ENCODE data around the gene TMEM108.

The TMEM108 gene

DNA sequence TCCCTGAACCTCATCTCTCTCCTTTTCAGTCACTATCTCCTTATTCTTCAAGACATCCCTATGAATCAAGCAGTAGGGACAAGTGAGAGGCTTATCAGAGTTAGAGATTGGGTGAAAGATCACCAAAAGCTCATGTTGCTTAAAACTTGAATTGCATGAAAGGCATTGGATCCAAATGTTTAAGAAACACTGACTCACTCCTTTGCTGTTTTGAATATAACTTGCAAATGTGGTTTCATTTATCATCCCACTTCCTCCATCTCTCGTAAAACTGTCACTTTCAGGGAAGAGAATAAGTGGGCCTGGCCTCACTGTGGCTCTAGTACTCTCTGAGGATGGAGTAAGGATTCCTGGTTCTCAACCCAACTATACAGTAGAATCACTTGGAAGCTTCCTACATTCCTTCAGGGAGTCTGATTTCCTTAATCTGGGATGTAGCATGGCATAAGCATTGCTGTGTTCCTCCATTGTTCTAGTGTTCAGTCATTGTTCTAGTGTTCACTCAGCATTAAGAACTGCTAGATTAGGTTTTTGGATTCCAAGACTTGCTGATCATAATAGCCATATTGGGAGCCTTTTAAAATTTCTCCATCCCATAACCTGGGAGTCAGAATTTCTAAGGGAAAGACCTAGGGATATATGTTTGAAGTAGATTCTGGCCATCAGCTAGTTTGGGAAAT lies 171.8 kb downstream of the TMEM108 start:
- in situ Hi-C loops (cut with MboI; ENCODE audit: low sequenced_read_pairs), result no loop called here

DNA sequence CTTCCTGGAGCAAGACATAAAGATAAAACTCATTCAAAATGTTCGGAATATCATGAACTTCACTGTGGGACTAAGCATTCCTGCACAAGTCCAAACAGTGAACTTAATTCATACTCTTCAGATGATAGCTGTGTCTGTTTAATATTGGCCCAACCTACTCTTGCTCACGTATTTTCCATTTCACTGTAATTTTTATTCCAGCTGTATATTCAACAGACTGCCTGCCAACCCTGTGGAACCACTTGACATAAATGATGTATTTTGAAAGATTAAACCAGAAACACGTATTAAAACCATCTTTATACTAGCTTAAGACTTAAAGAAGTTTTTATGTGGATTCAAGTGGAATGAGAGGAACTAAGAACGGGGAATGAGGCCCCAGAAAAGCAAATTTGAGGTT lies 172.5 kb downstream of the TMEM108 start:
- in situ Hi-C loops (cut with MboI; ENCODE audit: low sequenced_read_pairs), result no loop called here

DNA sequence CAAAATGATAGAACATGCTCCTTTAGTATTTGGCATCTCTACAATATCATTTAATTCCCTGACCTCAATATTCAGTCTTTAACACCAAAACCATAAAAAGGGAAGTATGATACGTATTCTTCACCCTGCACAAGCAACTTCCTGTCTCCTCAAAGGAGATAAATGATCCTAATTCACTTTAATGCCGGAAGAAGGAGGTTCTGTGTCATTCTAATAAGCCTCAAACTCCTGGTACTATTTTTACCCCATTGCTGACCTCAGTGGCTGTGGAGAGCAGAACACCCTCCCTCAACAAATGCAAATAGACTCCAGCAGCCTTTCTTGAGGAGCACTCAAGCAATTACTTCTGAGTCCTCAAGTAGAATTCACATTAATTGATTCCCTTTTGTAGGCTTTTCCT lies 173.3 kb downstream of the TMEM108 start:
- in situ Hi-C loops (cut with MboI; ENCODE audit: low sequenced_read_pairs), result no loop called here

DNA sequence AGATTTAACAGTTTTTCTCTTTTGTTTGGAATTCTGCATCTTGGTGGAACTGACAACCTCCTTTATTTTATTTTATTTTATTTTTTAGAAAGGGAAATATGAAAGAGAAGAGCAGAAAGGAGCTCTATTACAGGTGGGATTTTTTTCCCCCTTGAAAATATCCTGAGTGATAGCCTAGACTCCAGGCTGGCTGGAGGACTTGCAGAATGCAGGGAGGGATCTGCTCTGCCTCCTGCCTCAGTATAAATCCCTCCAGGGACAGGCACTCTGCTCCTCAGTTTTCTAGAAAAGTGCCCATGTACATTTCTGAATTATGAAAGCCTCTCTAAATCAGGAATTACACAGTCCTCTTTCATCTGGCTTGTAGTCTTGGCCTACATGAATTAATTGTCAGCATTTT lies 173.7 kb downstream of the TMEM108 start:
- in situ Hi-C loops (cut with MboI; ENCODE audit: low sequenced_read_pairs), result no loop called here

DNA sequence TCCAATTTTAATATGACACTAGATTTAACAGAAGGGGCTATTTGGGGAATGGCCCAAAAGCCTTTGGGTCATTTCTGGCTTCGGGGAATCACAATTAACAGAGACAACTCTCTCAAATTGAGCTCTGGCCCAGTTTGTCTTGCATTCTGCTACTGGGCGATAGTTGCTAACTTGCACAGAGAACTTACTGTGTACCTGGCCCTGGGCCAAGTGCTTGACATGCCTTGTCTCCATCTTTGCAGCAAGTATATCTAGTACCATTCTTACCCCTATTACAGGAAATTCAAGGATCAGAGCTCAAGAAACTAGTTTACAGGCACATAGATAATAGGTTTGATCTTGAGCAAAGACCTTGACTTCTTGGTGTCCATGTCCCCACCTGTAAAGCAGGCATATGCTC lies 175.7 kb downstream of the TMEM108 start:
- in situ Hi-C loops (cut with MboI; ENCODE audit: low sequenced_read_pairs), result no loop called here

DNA sequence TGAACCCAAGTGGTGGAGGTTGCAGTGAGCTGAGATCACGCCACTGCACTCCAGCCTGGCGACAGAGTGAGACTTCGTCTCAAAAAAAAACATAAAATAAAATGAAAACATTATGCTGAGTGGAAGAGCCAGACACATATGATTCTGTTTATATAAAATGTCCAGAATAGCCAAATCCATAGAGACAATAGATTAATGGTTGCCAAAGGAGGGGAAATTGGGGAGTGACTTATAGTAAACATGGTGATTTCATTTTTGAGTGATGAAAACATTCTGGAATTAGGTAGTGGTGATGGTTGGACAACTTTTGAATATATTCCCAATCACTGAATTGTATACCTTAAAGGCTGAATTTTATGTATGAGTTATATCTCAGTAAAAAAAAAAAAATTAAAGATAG lies 189.6 kb downstream of the TMEM108 start:
- in situ Hi-C loops (cut with MboI; ENCODE audit: low sequenced_read_pairs), result no loop called here

DNA sequence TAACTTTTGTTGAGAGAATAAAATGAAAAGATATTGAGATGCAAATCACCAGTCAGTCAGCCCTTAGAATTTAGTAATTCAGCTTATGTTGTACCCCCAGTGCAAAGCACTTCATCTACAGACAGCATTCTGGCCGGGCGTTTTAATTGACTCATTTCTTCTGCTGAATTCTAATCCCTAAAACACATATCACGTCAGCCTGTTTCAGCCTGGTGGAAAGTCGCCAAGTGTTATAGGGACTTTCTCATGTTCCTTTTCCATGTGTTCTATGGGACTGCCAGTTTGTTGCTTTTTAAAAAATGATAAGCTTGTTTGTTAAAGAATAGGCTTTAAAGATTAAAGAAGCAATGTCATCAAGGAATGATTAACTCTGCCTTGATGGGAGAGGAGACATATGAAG lies 192.0 kb downstream of the TMEM108 start:
- in situ Hi-C loops (cut with MboI; ENCODE audit: low sequenced_read_pairs), result no loop called here

DNA sequence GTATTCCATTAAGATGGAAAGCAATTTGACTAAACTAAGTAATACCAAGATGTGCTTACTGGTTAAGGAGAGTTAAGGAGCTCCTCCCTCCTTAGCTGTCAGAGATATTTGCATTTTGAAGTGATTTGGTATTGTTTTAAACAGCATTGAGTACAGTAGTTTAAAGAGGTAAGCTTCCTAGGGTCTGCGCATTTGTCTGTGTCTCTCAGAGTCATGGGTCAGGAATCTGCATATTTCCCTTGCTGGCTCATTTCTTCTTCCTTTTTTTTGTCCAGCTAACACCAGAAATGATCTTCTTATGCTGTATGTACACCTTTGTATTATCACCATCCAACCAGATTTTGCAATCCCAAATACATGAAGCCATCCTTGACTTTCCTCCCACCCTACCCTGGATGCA lies 198.7 kb downstream of the TMEM108 start:
- in situ Hi-C loops (cut with MboI; ENCODE audit: low sequenced_read_pairs), result no loop called here

DNA sequence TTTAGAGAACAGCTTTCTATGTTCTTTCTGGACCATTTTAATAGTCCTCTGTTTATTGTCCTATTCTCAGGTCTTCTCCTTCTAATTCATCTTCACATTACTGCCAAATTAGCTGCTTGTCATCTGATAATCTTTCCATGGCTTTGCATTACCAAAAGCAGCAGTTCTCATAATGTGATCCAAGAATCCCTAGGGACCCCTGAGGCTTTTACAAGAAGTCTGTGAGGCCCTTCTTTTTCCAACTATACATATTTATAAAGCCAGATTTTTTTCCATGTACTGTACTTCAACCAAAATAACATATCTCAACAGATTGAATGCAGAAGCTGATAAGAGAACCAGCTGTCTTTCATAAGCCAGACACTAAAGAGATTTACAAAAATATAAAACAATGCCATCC lies 199.2 kb downstream of the TMEM108 start:
- in situ Hi-C loops (cut with MboI; ENCODE audit: low sequenced_read_pairs), result no loop called here

DNA sequence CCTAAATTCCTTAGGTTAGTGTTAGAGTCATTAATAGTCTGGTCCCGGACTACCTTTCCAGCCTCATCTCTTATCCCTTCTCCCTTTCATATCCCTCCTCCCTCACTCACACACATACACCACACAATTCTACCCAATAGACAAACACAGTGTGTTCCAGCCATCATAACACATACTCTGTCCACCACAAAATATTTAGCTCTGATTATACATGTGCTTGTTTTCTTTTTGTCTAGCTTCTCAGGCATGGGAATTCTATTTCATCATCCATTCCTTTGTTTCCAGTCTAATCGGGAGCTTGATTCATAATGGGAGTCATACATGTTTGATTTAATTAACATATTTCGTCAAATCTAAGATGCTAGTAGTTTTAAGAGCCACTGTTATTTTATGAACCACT lies 199.8 kb downstream of the TMEM108 start:
- in situ Hi-C loops (cut with MboI; ENCODE audit: low sequenced_read_pairs), result no loop called here

DNA sequence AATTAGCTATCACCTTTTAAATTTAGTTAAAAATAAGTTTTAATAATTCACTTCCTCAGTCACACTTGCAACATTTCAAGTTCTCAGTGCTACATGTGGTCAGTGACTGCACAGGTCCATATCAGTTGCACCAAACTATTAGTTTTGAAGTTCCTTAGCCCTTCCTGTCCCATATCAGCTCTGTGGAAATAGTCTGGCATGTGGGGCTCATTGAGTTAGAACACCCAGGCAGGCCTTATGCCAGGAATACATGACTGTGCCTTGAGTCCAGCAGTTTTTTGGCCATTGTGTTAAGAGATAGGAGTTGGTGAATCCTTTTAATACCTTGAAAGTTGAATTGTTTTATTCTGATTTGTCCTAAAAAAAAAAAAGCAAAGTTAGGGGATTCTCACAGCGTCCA lies 207.9 kb downstream of the TMEM108 start:
- in situ Hi-C loops (cut with MboI; ENCODE audit: low sequenced_read_pairs), result no loop called here

DNA sequence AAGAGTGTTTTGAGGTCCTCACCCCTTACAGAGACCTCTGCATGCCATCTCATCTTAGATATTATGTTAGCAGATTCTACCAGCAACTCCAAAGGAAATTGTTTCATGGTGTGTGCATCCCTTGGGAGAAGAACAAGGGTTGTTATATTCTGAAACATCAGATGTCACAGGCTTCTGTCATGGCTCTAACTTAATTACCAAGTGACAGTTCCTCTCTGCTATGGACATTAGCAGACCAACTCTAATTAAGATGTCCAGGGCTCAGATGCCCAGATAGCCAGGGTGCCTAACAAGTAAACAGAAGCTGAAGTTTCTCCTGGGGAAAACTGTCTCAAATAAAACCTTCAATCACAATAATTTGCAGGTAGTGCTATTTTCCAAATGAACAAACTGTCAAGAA lies 208.6 kb downstream of the TMEM108 start:
- in situ Hi-C loops (cut with MboI; ENCODE audit: low sequenced_read_pairs), result no loop called here

DNA sequence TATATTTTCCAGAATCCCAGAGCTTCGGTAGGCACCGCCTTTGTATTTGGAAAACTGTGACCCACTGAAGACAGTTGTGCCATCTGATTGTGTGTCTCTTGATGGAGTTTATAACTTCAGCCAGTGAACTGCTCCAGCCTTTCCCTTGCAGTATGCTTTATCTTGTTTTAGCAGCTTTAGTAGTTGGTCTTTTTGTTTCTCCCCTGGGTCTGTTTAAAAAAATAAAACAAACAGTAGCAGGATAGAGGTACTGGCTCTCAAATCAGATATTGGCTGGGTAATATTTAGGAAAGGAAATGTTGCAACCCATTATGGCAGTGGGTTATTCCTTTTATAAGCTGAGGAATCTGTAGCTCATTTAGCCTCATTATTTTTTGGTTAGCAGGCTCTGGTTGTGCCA lies 210.2 kb downstream of the TMEM108 start:
- in situ Hi-C loops (cut with MboI; ENCODE audit: low sequenced_read_pairs), result no loop called here

DNA sequence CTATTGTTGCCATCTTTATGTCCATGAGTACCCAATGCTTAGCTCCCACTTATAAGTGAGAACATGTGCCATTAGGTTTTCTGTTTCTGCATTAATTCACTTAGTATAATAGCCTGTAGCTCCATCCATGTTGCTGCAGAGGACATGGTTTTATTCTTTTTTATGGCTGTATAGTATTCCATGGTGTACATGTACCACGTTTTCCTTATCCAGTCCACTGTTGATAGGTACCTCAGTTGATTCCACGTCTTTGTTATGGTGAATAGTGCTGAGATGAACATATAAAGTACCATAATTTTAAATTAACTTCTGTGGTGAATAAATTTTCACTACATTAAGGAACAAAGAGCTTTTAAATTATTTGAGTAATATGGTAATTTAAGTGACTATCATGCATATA lies 211.3 kb downstream of the TMEM108 start:
- in situ Hi-C loops (cut with MboI; ENCODE audit: low sequenced_read_pairs), result no loop called here

DNA sequence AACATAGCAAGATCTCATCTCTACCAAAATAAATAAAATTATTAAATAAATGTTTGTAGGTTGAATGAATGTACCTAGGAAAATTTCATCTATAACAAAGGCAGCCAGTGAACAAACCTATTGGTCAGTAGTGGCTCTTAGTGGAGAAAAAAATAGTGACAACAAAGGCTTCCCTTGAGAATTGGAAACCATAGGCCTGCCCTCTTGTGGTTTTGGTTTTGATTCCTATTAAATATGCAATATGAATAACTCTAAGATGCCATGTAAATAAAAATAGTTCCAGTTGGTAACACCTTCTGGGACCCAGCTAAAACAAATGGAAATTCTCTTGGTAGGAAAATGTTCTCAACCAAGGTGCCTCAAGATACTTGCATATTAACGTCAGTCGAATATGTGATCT lies 216.0 kb downstream of the TMEM108 start:
- in situ Hi-C loops (cut with MboI; ENCODE audit: low sequenced_read_pairs), result no loop called here

DNA sequence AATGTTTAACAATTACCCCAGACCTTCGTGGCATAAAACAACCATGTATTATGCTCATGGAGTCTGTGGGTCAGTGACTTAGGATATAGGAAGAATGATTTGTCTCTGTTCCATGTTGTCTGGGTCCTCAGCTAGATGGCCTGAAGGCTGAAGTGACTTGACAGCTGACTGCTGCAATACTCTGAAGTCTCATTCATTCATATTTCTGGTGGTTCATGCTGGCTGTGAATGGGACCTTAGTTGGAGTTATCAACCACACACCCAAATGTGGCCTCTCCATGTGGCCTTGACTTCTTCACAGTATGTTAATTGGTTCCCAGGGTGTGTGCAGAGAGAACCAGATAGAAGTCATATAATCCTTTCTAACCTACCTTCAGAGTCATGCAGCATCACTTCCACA lies 216.5 kb downstream of the TMEM108 start:
- in situ Hi-C loops (cut with MboI; ENCODE audit: low sequenced_read_pairs), result no loop called here

DNA sequence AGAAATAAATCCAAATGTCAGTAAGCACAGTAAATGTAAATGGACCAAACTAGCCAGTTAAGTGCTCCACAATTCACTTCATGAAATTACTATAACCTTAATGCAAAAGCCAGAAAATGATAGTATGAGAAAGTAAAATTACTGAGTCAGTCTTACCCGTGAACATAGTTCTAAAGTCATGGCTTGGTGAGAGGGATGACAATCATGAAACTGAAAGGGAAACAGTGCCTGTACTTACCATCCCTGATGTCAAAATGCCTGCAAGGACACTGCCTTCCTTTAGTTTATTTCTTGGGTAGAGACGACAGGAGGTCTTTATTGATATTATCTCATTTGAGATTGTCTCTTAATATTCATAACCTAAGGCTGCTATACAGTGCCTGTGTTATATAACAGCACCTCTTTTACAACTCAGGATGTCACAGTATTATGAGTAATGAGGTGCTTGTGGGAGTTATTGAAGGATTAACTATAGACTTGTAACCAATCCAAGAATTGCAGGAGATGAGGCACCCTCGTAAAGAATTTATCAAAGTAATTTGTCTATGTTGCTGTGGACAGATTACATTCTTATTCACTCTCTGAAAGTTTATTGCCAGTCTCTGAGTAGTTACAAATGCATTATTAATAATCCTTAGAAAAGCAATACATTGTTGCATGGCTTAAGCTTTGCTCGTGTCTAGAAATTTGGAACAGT lies 218.7 kb downstream of the TMEM108 start:
- in situ Hi-C loops (cut with MboI; ENCODE audit: low sequenced_read_pairs), result no loop called here

DNA sequence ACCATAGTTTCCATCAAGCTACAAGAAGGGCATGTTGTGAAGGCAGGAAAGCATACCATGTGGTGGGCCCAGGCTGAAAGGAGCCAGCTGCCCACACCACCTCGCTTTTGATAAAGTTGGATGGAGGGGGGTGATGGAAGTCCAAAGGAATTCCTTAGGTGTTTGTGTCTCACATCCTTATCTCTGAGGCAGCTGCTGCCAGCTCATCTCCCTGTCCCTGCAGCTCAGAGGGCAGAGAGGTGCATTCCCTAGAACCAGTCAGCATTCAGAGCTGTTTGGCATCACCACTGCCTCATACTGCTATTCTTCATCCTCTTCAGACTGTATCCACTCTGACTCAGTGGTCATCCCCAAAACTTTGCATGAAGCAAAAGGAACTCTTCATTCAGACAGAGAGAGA lies 220.2 kb downstream of the TMEM108 start:
- in situ Hi-C loops (cut with MboI; ENCODE audit: low sequenced_read_pairs), result no loop called here

DNA sequence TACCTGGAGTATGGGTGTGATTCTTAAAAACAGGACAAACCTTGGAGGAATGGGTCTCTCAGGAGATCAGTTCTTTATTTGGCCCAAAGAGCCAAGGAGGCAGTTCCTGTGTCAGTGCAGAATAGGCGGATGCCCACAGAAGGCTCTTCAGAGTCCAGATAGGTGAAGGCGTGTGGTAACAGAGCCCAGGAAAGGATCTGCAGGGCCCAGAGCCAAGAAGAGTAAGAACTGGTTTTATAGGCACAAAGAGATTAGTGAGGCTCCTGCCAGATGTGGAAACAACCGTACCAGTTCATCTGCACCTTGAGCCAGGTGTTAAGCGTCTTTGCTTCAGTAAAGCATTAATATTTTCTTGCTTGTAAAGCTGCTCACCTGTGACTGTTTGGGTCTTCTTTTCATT lies 221.6 kb downstream of the TMEM108 start:
- in situ Hi-C loops (cut with MboI; ENCODE audit: low sequenced_read_pairs), result no loop called here

DNA sequence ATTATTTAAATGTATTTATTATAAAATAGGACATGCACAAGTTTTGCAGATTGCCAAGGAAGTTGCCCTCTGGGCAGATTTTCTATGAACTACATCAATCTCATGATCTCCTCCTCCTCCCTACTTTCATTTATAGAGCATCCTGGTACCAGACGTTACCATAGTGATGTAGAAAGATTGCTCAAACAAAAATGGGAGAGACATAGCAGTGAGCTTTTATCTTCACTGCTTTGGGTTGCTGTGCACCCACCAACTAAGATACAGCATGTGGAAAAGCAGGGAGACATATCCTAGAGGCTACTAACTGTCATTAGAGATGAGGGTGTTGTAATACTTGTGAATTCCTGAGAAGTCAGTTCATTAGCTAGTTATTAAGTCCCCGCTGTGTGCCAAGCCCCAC lies 224.1 kb downstream of the TMEM108 start:
- in situ Hi-C loops (cut with MboI; ENCODE audit: low sequenced_read_pairs), result no loop called here

DNA sequence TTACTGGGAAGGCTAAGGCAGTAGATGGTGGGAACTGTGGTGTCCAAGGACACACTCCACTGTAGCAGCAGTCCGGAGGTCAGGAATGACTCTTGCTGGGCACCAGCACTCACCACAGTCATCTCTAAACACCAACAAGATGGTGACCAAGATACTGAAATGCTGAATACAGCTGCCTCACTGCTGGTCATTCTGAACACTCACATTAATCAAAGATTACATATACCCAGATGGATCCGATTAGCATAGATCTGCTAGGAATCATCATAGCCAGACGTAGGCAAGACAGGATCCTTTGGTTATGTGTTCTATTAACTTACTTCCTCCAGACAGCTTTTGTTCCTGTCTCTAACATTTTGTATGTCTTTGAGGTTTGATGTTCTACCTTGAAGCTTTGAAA lies 226.7 kb downstream of the TMEM108 start:
- in situ Hi-C loops (cut with MboI; ENCODE audit: low sequenced_read_pairs), result no loop called here

DNA sequence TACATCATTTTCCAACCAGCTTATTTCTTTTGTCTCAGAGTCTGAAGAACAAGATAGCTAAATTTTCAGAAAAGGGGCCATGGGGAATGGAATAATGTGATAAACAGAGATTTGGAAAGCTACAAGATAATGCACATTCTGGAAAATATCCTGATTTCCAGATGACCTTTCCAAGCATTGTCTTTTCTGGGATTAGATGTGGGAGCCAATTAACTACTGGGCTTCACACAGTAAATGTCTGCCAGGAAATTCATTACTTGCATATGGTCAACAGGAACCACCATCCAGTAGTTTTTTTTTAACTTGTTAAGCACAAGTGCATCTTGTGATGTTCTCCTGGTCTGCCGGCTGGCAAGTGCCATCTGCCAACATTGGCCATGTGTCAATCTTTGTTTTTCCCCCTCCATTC lies 230.5 kb downstream of the TMEM108 start:
- in situ Hi-C loops (cut with MboI; ENCODE audit: low sequenced_read_pairs), result no loop called here

DNA sequence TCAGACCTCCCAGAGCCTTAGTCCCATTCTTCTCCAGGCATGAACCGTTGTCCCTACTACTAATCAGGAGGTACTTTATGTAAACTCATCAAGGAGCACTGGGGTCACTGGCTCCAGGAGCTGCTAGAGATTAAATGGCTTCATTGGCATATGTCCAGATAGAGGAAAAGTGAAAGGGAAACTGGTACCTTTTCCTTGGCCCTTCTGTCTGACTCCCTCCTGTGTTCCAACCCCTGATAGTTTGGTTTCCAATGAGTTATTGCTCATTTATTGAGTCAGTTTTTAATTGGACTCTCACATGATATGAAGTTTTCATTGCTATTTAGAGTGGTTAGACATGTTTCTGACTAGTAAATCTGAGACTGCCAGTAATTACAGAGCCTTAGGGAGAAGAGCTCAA lies 231.2 kb downstream of the TMEM108 start:
- in situ Hi-C loops (cut with MboI; ENCODE audit: low sequenced_read_pairs), result no loop called here
